Mesendoderm (in vitro differentiated cells): ENCODE measurements around the gene PPP2R5C.

Experiments
- DNase-seq: peaks from one replicate; pipeline ENCODE4 v3.0.0; 2013
- H2AK5ac ChIP-seq: 2 replicates; pipeline ENCODE4 v1.6.1; 2013; ENCODE audit warnings: low read length, inconsistent platforms
- H2BK120ac ChIP-seq: 2 replicates; pipeline ENCODE4 v1.6.1; 2013; ENCODE audit warnings: low read depth, mild to moderate bottlenecking, low read length, moderate library complexity, mixed read lengths
- H2BK15ac ChIP-seq: replicated peaks from 2 replicates; pipeline ENCODE4 v1.6.1; 2013; ENCODE audit warnings: low read depth, mild to moderate bottlenecking, moderate library complexity
- H2BK5ac ChIP-seq: 2 replicates; pipeline ENCODE4 v1.6.1; 2013; ENCODE audit warnings: low read length, inconsistent platforms
- H3K18ac ChIP-seq: 2 replicates; pipeline ENCODE4 v1.6.1; 2013; ENCODE audit warnings: mild to moderate bottlenecking, low read length, mixed read lengths
- H3K23ac ChIP-seq: one replicate; pipeline ENCODE4 v1.6.1; 2013; ENCODE audit warnings: low read length
- H3K27ac ChIP-seq: 2 replicates; pipeline ENCODE4 v1.5.1; 2013; ENCODE audit warnings: low read depth, mild to moderate bottlenecking, inconsistent platforms, low read length, moderate library complexity
- H3K27me3 ChIP-seq: 2 replicates; pipeline ENCODE4 v1.6.1; 2013; ENCODE audit warnings: low read length, control low read depth, mild to moderate bottlenecking, inconsistent platforms; ENCODE audit not compliant: insufficient read depth, poor library complexity
- H3K36me3 ChIP-seq: 2 replicates; pipeline ENCODE4 v1.6.1; 2013; ENCODE audit warnings: low read length, inconsistent platforms; ENCODE audit not compliant: control insufficient read depth, insufficient read depth
- H3K4ac ChIP-seq: one replicate; pipeline ENCODE4 v1.6.1; 2013; ENCODE audit warnings: low read depth, mild to moderate bottlenecking, low read length, moderate library complexity
- H3K4me1 ChIP-seq: 2 replicates; pipeline ENCODE4 v1.6.1; 2013; ENCODE audit warnings: low read depth, low read length, inconsistent platforms; ENCODE audit not compliant: control insufficient read depth
- H3K4me2 ChIP-seq: 2 replicates; pipeline ENCODE4 v1.6.1; 2013; ENCODE audit warnings: low read length
- H3K4me3 ChIP-seq: 2 replicates; pipeline ENCODE4 v1.5.1; 2013; ENCODE audit warnings: mild to moderate bottlenecking, low read length
- H3K56ac ChIP-seq: one replicate; pipeline ENCODE4 v1.6.1; 2013; ENCODE audit warnings: low read length
- H3K79me1 ChIP-seq: 2 replicates; pipeline ENCODE4 v1.6.1; 2013; ENCODE audit warnings: low read length, inconsistent platforms
- H3K79me2 ChIP-seq: 2 replicates; pipeline ENCODE4 v1.6.1; 2013; ENCODE audit warnings: mild to moderate bottlenecking, low read length; ENCODE audit not compliant: control insufficient read depth, insufficient read depth
- H3K9ac ChIP-seq: 2 replicates; pipeline ENCODE4 v1.6.1; 2013; ENCODE audit warnings: low read length, inconsistent platforms
- H4K5ac ChIP-seq: one replicate; pipeline ENCODE4 v1.6.1; 2013; ENCODE audit warnings: low read length
- H4K8ac ChIP-seq: one replicate; pipeline ENCODE4 v1.6.1; 2013; ENCODE audit warnings: low read depth, mild to moderate bottlenecking, control low read depth, low read length, moderate library complexity
- WGBS: extraction: QIAGEN DNeasy Blood & Tissue Kit; methylation state at CpG from one replicate; pipeline ENCODE4 v1.1.7; 2013; ENCODE audit warnings: low lambda C conversion rate, missing lambda C conversion rate; ENCODE audit not compliant: insufficient coverage; ENCODE audit errors: extremely low coverage; 5-methylcytosine and 5-hydroxymethylcytosine counted together

The PPP2R5C gene

GRCh38 chr14:101906645-101907044, 145.1 kb downstream of the PPP2R5C start:
- H2BK5ac ChIP-seq, result no peak overlapping the region
- no peak overlapping the region for H3K9ac ChIP-seq
- H4K5ac ChIP-seq, result no peak overlapping the region
- DNase-seq, result no peak
- H3K18ac ChIP-seq, result no peak overlapping the region
- no peaks in the 10 kb centered on the region for H3K79me2 ChIP-seq
- no peaks in the 10 kb centered on the region for H3K36me3 ChIP-seq
- no peak overlapping the region for H3K4me2 ChIP-seq
- no peak overlapping the region for H3K4ac ChIP-seq
- H2BK15ac ChIP-seq, result no peak overlapping the region
- no peaks in the 10 kb centered on the region for H3K27me3 ChIP-seq
- H2AK5ac ChIP-seq, result no peak overlapping the region
- no peak overlapping the region for H4K8ac ChIP-seq
- H3K27ac ChIP-seq, result no peak overlapping the region
- H3K79me1 ChIP-seq, result no peaks in the 10 kb centered on the region
- H3K4me1 ChIP-seq, result no peaks in the 10 kb centered on the region
- no peak overlapping the region for H3K4me3 ChIP-seq
- no peak overlapping the region for H3K56ac ChIP-seq
- H2BK120ac ChIP-seq, result no peak overlapping the region
- no CpG with 5 or more reads among the region's 7 CpGs for WGBS
- H3K23ac ChIP-seq, result no peak overlapping the region

- DNase-seq, result no peak
- no peak overlapping the region for H2BK15ac ChIP-seq
- no peaks in the 10 kb centered on the region for H3K36me3 ChIP-seq
Measured at GRCh38 chr14:101907619-101908018, 146.1 kb downstream of the PPP2R5C start.

GRCh38 chr14:101908795-101909194, 147.3 kb downstream of the PPP2R5C start:
- H3K79me2 ChIP-seq, result no peaks in the 10 kb centered on the region
- no peak overlapping the region for H2AK5ac ChIP-seq
- H3K27ac ChIP-seq, result no peak overlapping the region
- H4K5ac ChIP-seq, result no peak overlapping the region
- H2BK15ac ChIP-seq, result no peak overlapping the region
- no peak overlapping the region for H3K56ac ChIP-seq
- H2BK120ac ChIP-seq, result no peak overlapping the region
- no peak overlapping the region for H3K9ac ChIP-seq
- H2BK5ac ChIP-seq, result no peak overlapping the region
- no peak overlapping the region for H4K8ac ChIP-seq
- no peak overlapping the region for H3K4me2 ChIP-seq
- H3K4me1 ChIP-seq, result no peaks in the 10 kb centered on the region
- H3K27me3 ChIP-seq, result no peaks in the 10 kb centered on the region
- no peak for DNase-seq
- H3K79me1 ChIP-seq, result no peaks in the 10 kb centered on the region
- WGBS, result 100% methylated on average over 1 of the region's 8 CpGs
- no peak overlapping the region for H3K23ac ChIP-seq
- no peaks in the 10 kb centered on the region for H3K36me3 ChIP-seq
- no peak overlapping the region for H3K4me3 ChIP-seq
- H3K4ac ChIP-seq, result no peak overlapping the region
- H3K18ac ChIP-seq, result no peak overlapping the region

More at GRCh38 chr14:101907619-101908018, 146.1 kb downstream of the PPP2R5C start:
- Histone ChIP-seq H3K9ac (no peak overlapping the region), H3K79me2 (no peaks in the 10 kb centered on the region), H2BK5ac (no peak overlapping the region), H3K27ac (no peak overlapping the region), H2BK120ac (no peak overlapping the region), H4K5ac (no peak overlapping the region), H3K4me2 (no peak overlapping the region), H2AK5ac (no peak overlapping the region), H3K79me1 (no peaks in the 10 kb centered on the region), H4K8ac (no peak overlapping the region), H3K4me1 (no peaks in the 10 kb centered on the region), H3K23ac (no peak overlapping the region), H3K56ac (no peak overlapping the region), H3K27me3 (no peaks in the 10 kb centered on the region), H3K18ac (no peak overlapping the region), H3K4ac (no peak overlapping the region), H3K4me3 (no peak overlapping the region)
- no CpG with 5 or more reads among the region's 16 CpGs for WGBS

- no peak overlapping the region for H3K4me2 ChIP-seq
- H3K4me3 ChIP-seq, result no peak overlapping the region
- H3K18ac ChIP-seq, result no peak overlapping the region
- no peak overlapping the region for H4K5ac ChIP-seq
- H3K27me3 ChIP-seq, result no peaks in the 10 kb centered on the region
- H3K56ac ChIP-seq, result no peak overlapping the region
- no peaks in the 10 kb centered on the region for H3K79me2 ChIP-seq
- no peak overlapping the region for H3K9ac ChIP-seq
- H3K79me1 ChIP-seq, result no peaks in the 10 kb centered on the region
- H2BK15ac ChIP-seq, result no peak overlapping the region
- H3K36me3 ChIP-seq, result no peaks in the 10 kb centered on the region
- no peak overlapping the region for H3K4ac ChIP-seq
- H2BK5ac ChIP-seq, result no peak overlapping the region
- H3K27ac ChIP-seq, result no peak overlapping the region
- DNase-seq, result no peak
- no peak overlapping the region for H2AK5ac ChIP-seq
- H4K8ac ChIP-seq, result no peak overlapping the region
- no peak overlapping the region for H2BK120ac ChIP-seq
- WGBS, result no CpG with 5 or more reads among the region's 12 CpGs
- H3K4me1 ChIP-seq, result no peaks in the 10 kb centered on the region
- H3K23ac ChIP-seq, result no peak overlapping the region
Measured at GRCh38 chr14:101909371-101910096, 148.0 kb downstream of the PPP2R5C start.

GRCh38 chr14:101912841-101913240, 151.3 kb downstream of the PPP2R5C start:
- no peak overlapping the region for H4K5ac ChIP-seq
- no peak overlapping the region for H4K8ac ChIP-seq
- H3K4me2 ChIP-seq, result no peak overlapping the region
- H3K4ac ChIP-seq, result no peak overlapping the region
- H2BK15ac ChIP-seq, result no peak overlapping the region
- H3K4me3 ChIP-seq, result no peak overlapping the region
- H3K9ac ChIP-seq, result no peak overlapping the region
- DNase-seq, result no peak
- no peaks in the 10 kb centered on the region for H3K79me2 ChIP-seq
- H2BK120ac ChIP-seq, result no peak overlapping the region
- no peak overlapping the region for H3K23ac ChIP-seq
- no peak overlapping the region for H3K18ac ChIP-seq
- no peaks in the 10 kb centered on the region for H3K36me3 ChIP-seq
- H3K56ac ChIP-seq, result no peak overlapping the region
- H3K4me1 ChIP-seq, result peaks cover 7% of the 10 kb centered on the region
- no peak overlapping the region for H2BK5ac ChIP-seq
- H3K27me3 ChIP-seq, result no peaks in the 10 kb centered on the region
- H2AK5ac ChIP-seq, result no peak overlapping the region
- no CpG with 5 or more reads among the region's 13 CpGs for WGBS
- H3K79me1 ChIP-seq, result no peaks in the 10 kb centered on the region
- H3K27ac ChIP-seq, result no peak overlapping the region

GRCh38 chr14:101914083-101914482, 152.6 kb downstream of the PPP2R5C start:
- H4K8ac ChIP-seq, result no peak overlapping the region
- H3K36me3 ChIP-seq, result no peaks in the 10 kb centered on the region
- H2BK5ac ChIP-seq, result no peak overlapping the region

More at GRCh38 chr14:101914083-101914482, 152.6 kb downstream of the PPP2R5C start:
- Histone ChIP-seq H2BK15ac (no peak overlapping the region), H3K27me3 (no peaks in the 10 kb centered on the region), H3K23ac (no peak overlapping the region), H3K4me2 (no peak overlapping the region), H3K79me2 (no peaks in the 10 kb centered on the region), H2AK5ac (no peak overlapping the region), H3K27ac (no peak overlapping the region), H3K79me1 (no peaks in the 10 kb centered on the region), H3K4ac (no peak overlapping the region), H3K4me3 (no peak overlapping the region), H3K18ac (no peak overlapping the region), H3K9ac (no peak overlapping the region), H2BK120ac (no peak overlapping the region), H4K5ac (no peak overlapping the region), H3K56ac (no peak overlapping the region), H3K4me1 (peaks cover 7% of the 10 kb centered on the region)
- DNase-seq, result no peak
- WGBS, result no CpG with 5 or more reads among the region's 8 CpGs
